ENCODE data around the gene SUPT5H.
A peak's percentile ranks its signal among the peaks of the same experiment; 100 is the strongest.
"Not testable (repeated sequence)": the region's sequence is repeated elsewhere in the genome, so short reads cannot be mapped to it uniquely, and the experiment has no call there.

The SUPT5H gene

DNA sequence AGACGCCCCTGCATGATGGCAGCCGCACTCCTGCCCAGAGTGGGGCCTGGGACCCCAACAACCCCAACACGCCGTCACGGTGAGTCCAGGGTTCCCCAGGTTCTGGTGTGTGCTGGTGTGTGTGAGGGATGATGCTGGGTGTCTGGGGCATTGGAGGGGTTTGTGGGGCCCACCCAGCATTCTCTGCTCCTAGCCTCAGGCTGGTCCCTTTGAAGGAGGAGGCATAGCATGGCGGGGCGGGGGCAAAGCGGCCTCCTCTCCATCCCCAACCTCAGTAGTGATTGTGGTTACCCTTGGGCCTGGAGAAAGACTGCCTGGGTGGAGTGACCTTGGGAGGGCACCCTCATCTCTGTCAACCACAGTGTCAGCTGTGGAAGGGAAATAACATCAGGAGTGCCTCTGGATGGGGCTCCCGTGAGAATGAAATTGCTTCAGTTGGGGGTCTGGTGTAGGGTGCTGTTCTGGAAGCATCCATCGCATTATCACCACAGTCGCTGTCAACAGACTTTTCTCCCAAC lies 28.1 kb downstream of the SUPT5H start:
- H3K27ac ChIP-seq (ENCODE audit: low read length) = no peak overlapping the region
- no peak overlapping the region for H3K9ac ChIP-seq (ENCODE audit: low read length)
- H4K20me1 ChIP-seq (ENCODE audit: insufficient read depth, low read length) = no peaks in the 10 kb centered on the region
- H3K36me3 ChIP-seq (replicated peaks; ENCODE audit: insufficient read depth, low read length) = peaks cover 10% of the 10 kb centered on the region
- no peaks in the 10 kb centered on the region for H3K27me3 ChIP-seq (replicated peaks; ENCODE audit: insufficient read depth, low read length)
- no peaks in the 10 kb centered on the region; the same call in 1 of the 2 replicates for H3K79me2 ChIP-seq (ENCODE audit: low read length)
- H3K4me3 ChIP-seq (ENCODE audit: low read length) = no peak overlapping the region
- H3K4me1 ChIP-seq (ENCODE audit: low read length) = no peaks in the 10 kb centered on the region
- 0 out of 2 replicates have a peak, but pooled peaks cover 6% of the 10 kb centered on the region for H3F3A ChIP-seq (ENCODE audit: insufficient read depth, low read length)
- TF ChIP-seq CTCF (IDR thresholded peaks at IDR 0.05; ENCODE audit: low read length) (no peak), EZH2 (optimal IDR thresholded peaks at IDR 0.05; ENCODE audit: low read depth, low read length) (no peak), EZH2phosphoT487 (IDR thresholded peaks at IDR 0.05; ENCODE audit: low read length) (no peak)
- H2AFZ ChIP-seq (ENCODE audit: low read length) = no peak overlapping the region
- DNase-seq = no peak
- H3K9me3 ChIP-seq (replicated peaks; ENCODE audit: insufficient read depth, low read length) = no peaks in the 10 kb centered on the region
- H3K9me2 ChIP-seq (replicated peaks; ENCODE audit: insufficient read depth, low read length) = no peaks in the 10 kb centered on the region
- no peak overlapping the region for H3K4me2 ChIP-seq (ENCODE audit: low read depth, low read length)

GRCh38 chr19:39474139-39474620 lies 28.8 kb downstream of the SUPT5H start:
- no peaks in the 10 kb centered on the region for H3K27me3 ChIP-seq (replicated peaks; ENCODE audit: insufficient read depth, low read length)
- peaks cover 7% of the 10 kb centered on the region for H3K36me3 ChIP-seq (replicated peaks; ENCODE audit: insufficient read depth, low read length)
- no peak for TF ChIP-seq EZH2 (optimal IDR thresholded peaks at IDR 0.05; ENCODE audit: low read depth, low read length)
- no peak for TF ChIP-seq EZH2phosphoT487 (IDR thresholded peaks at IDR 0.05; ENCODE audit: low read length)
- TF ChIP-seq CTCF (IDR thresholded peaks at IDR 0.05; ENCODE audit: low read length) = peak; percentile 81

DNA sequence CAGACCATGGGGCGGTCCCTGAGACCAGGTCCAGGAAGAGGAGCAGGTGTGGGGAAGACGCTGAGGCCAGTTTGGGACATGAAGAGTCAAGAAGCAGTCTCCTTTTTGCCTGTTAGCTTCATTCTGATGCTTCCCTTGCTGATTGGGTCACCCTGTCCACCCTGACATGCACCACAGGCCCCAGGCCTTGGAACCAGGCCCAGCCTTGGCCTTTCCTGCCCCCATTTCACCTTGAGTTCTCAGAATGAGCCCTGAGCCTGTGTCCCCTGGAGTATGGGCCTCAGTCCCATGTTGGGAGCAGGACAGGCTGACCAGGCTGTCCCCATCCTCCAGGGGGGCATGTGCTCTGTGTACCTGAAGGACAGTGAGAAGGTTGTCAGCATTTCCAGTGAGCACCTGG lies 30.4 kb downstream of the SUPT5H start:
- no peak for TF ChIP-seq EZH2phosphoT487 (IDR thresholded peaks at IDR 0.05; ENCODE audit: low read length)
- TF ChIP-seq EZH2 (optimal IDR thresholded peaks at IDR 0.05; ENCODE audit: low read depth, low read length) = no peak
- TF ChIP-seq CTCF (IDR thresholded peaks at IDR 0.05; ENCODE audit: low read length) = no peak
- Histone ChIP-seq H3K36me3 (replicated peaks; ENCODE audit: insufficient read depth, low read length) (peaks cover 5% of the 10 kb centered on the region), H3K79me2 (ENCODE audit: low read length) (peaks cover 1% of the 10 kb centered on the region), H4K20me1 (ENCODE audit: insufficient read depth, low read length) (no peaks in the 10 kb centered on the region), H3K4me1 (ENCODE audit: low read length) (no peaks in the 10 kb centered on the region), H3K4me3 (ENCODE audit: low read length) (no peak overlapping the region), H3K9ac (ENCODE audit: low read length) (no peak overlapping the region), H3K9me2 (replicated peaks; ENCODE audit: insufficient read depth, low read length) (no peaks in the 10 kb centered on the region), H3K27ac (ENCODE audit: low read length) (no peak overlapping the region), H3K9me3 (replicated peaks; ENCODE audit: insufficient read depth, low read length) (no peaks in the 10 kb centered on the region), H3K4me2 (ENCODE audit: low read depth, low read length) (no peak overlapping the region), H3K27me3 (replicated peaks; ENCODE audit: insufficient read depth, low read length) (no peaks in the 10 kb centered on the region), H3F3A (ENCODE audit: insufficient read depth, low read length) (0 out of 2 replicates have a peak, but pooled peaks cover 6% of the 10 kb centered on the region), H2AFZ (ENCODE audit: low read length) (no peak overlapping the region)
- no peak for DNase-seq

More at GRCh38 chr19:39474139-39474620, 28.8 kb downstream of the SUPT5H start:
- no peaks in the 10 kb centered on the region for H3K9me2 ChIP-seq (replicated peaks; ENCODE audit: insufficient read depth, low read length)
- H3K9ac ChIP-seq (ENCODE audit: low read length) = no peak overlapping the region
- H4K20me1 ChIP-seq (ENCODE audit: insufficient read depth, low read length) = no peaks in the 10 kb centered on the region
- H3K4me3 ChIP-seq (ENCODE audit: low read length) = no peak overlapping the region
- peak; percentile 18 for DNase-seq
- no peaks in the 10 kb centered on the region for H3K4me1 ChIP-seq (ENCODE audit: low read length)
- no peak overlapping the region for H2AFZ ChIP-seq (ENCODE audit: low read length)
- 0 out of 2 replicates have a peak, but pooled peaks cover 6% of the 10 kb centered on the region for H3F3A ChIP-seq (ENCODE audit: insufficient read depth, low read length)
- H3K79me2 ChIP-seq (ENCODE audit: low read length) = no peaks in the 10 kb centered on the region
- H3K9me3 ChIP-seq (replicated peaks; ENCODE audit: insufficient read depth, low read length) = no peaks in the 10 kb centered on the region
- no peak overlapping the region for H3K4me2 ChIP-seq (ENCODE audit: low read depth, low read length)
- no peak overlapping the region for H3K27ac ChIP-seq (ENCODE audit: low read length)

DNA sequence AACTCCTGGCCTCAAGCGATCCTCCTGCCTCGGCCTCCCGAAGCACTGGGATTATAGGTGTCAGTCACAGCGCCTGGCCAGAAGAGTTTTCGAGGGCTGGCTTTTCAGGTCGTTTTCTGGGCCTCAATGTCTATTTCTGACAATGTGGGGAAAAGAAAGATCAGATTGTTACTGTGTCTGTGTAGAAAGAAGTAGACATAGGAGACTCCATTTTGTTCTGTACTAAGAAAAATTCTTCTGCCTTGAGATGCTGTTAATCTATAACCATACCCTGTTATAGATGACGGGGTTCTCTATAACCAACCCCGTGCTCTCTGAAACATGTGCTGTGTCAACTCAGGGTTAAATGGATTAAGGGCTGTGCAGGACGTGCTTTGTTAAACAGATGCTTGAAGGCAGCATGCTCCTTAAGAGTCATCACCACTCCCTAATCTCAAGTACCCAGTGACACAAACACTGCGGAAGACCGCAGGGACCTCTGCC lies 34.0 kb downstream of the SUPT5H start:
- not testable (repeated sequence) for H3K27ac ChIP-seq (ENCODE audit: low read length); H3K9ac ChIP-seq (ENCODE audit: low read length); H3K9me2 ChIP-seq (replicated peaks; ENCODE audit: insufficient read depth, low read length); DNase-seq; H3K4me2 ChIP-seq (ENCODE audit: low read depth, low read length); H3K4me3 ChIP-seq (ENCODE audit: low read length); H3F3A ChIP-seq (ENCODE audit: insufficient read depth, low read length); H3K9me3 ChIP-seq (replicated peaks; ENCODE audit: insufficient read depth, low read length); H3K4me1 ChIP-seq (ENCODE audit: low read length); H3K36me3 ChIP-seq (replicated peaks; ENCODE audit: insufficient read depth, low read length); H2AFZ ChIP-seq (ENCODE audit: low read length); H4K20me1 ChIP-seq (ENCODE audit: insufficient read depth, low read length); H3K27me3 ChIP-seq (replicated peaks; ENCODE audit: insufficient read depth, low read length)
- H3K79me2 ChIP-seq (ENCODE audit: low read length) = peaks cover 26% of the 10 kb centered on the region
